Thyroid gland (tissue), 4 donors: ENCODE data around the gene RYR3.

Experiments used
- POLR2A ChIP-seq, 2 donors: fragments of 450-650 bp; IDR thresholded peaks; one replicate each; pipeline ENCODE4 v1.6.1; 2017; ENCODE audit warnings: antibody characterized with exemption in 2 of 2, mild to moderate bottlenecking in 2 of 2, moderate library complexity in 1 of 2
- TF ChIP-seq, protein P1 (sequence below), 6 experiments: fragments of 200-600 bp in 3 of 6; fragments of 450-650 bp in 3 of 6; sonication (generic) in 3 of 6; IDR thresholded peaks; one replicate each; pipeline ENCODE4 v1.5.1; 2016 to 2019; ENCODE audit warnings: antibody characterized with exemption in 6 of 6, mild to moderate bottlenecking in 2 of 6, inconsistent platforms in 1 of 6, moderate library complexity in 1 of 6

- no peak for TF ChIP-seq POLR2A (IDR thresholded peaks at IDR 0.05)
- TF ChIP-seq, protein P1, sequence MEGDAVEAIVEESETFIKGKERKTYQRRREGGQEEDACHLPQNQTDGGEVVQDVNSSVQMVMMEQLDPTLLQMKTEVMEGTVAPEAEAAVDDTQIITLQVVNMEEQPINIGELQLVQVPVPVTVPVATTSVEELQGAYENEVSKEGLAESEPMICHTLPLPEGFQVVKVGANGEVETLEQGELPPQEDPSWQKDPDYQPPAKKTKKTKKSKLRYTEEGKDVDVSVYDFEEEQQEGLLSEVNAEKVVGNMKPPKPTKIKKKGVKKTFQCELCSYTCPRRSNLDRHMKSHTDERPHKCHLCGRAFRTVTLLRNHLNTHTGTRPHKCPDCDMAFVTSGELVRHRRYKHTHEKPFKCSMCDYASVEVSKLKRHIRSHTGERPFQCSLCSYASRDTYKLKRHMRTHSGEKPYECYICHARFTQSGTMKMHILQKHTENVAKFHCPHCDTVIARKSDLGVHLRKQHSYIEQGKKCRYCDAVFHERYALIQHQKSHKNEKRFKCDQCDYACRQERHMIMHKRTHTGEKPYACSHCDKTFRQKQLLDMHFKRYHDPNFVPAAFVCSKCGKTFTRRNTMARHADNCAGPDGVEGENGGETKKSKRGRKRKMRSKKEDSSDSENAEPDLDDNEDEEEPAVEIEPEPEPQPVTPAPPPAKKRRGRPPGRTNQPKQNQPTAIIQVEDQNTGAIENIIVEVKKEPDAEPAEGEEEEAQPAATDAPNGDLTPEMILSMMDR (IDR thresholded peaks at IDR 0.05) = no peak
These were observed 511.7 kb downstream of the RYR3 start for GRCh38 chr15:33822479-33822878.
